CD14-positive monocyte (primary cell): Measurements from ENCODE around the gene MEP1B. TPM values are rescaled to one million over a fixed set of nuclear protein-coding genes. Genes with fewer than 3 reads are reported as not detected.

ENCODE experiments used
- DNase-seq, 3 donors: peaks; one replicate each; pipeline ENCODE4 v3.0.0-alpha.2; 2011 to 2022
- H2AFZ ChIP-seq: 2 replicates; pipeline ENCODE4 v1.6.0; 2012; ENCODE audit warnings: mild to moderate bottlenecking, low read depth, low read length, inconsistent platforms; ENCODE audit not compliant: insufficient read depth, poor library complexity, severe bottlenecking
- H3K27ac ChIP-seq, 2 donors: 1 replicate in 1 of 2; 2 replicates in 1 of 2; pipeline ENCODE4 v1.5.1; 2012 to 2013; ENCODE audit warnings: low read length in 2 of 2, control low read depth in 1 of 2, inconsistent platforms in 1 of 2, low read depth in 1 of 2, mild to moderate bottlenecking in 1 of 2
- H3K27me3 ChIP-seq, 2 donors: one replicate each; pipeline versions ENCODE4 v1.6.0 to v1.6.1; 2011 to 2013; ENCODE audit warnings: low read length in 2 of 2; ENCODE audit not compliant: control insufficient read depth in 2 of 2, insufficient read depth in 2 of 2
- H3K36me3 ChIP-seq, 2 donors: replicated peaks in 1 of 2; 1 replicate in 1 of 2; 2 replicates in 1 of 2; pipeline versions ENCODE4 v1.5.1 to v1.6.1; 2012 to 2013; ENCODE audit warnings: low read length in 2 of 2, control low read depth in 1 of 2, inconsistent platforms in 1 of 2, mild to moderate bottlenecking in 1 of 2; ENCODE audit not compliant: insufficient read depth in 2 of 2, control insufficient read depth in 1 of 2
- H3K4me1 ChIP-seq, 2 donors: 1 replicate in 1 of 2; 2 replicates in 1 of 2; pipeline versions ENCODE4 v1.5.1 to v1.6.1; 2012 to 2013; ENCODE audit warnings: low read length in 2 of 2, control low read depth in 1 of 2, inconsistent platforms in 1 of 2, mild to moderate bottlenecking in 1 of 2, moderate library complexity in 1 of 2; ENCODE audit not compliant: insufficient read depth in 2 of 2, control insufficient read depth in 1 of 2
- H3K4me2 ChIP-seq: replicated peaks from 2 replicates; pipeline ENCODE3; 2012; ENCODE audit warnings: low read length, moderate library complexity, mild to moderate bottlenecking; ENCODE audit not compliant: poor library complexity, severe bottlenecking; ENCODE audit errors: extremely low read depth
- H3K4me3 ChIP-seq, 3 experiments: fragments of 200-600 bp in 1 of 3; sonication (generic) in 1 of 3; replicated peaks in 1 of 3; 1 replicate in 2 of 3; 2 replicates in 1 of 3; pipeline ENCODE4 v1.5.1; 2011 to 2013; ENCODE audit warnings: low read length in 3 of 3, mild to moderate bottlenecking in 3 of 3, control low read depth in 2 of 3, low read depth in 2 of 3, inconsistent platforms in 1 of 3, moderate library complexity in 1 of 3
- H3K79me2 ChIP-seq: 2 replicates; pipeline ENCODE4 v1.6.0; 2012; ENCODE audit warnings: mild to moderate bottlenecking, control low read depth, inconsistent platforms, low read length, moderate library complexity; ENCODE audit not compliant: insufficient read depth
- H3K9ac ChIP-seq: 2 replicates; pipeline ENCODE4 v1.6.0; 2017; ENCODE audit warnings: low read length, mild to moderate bottlenecking; ENCODE audit not compliant: insufficient read depth, poor library complexity, severe bottlenecking
- H3K9me3 ChIP-seq, 2 donors: replicated peaks in 1 of 2; 1 replicate in 1 of 2; 2 replicates in 1 of 2; pipeline versions ENCODE4 v1.5.1 to v1.6.1; 2012 to 2013; ENCODE audit warnings: low read length in 2 of 2, control low read depth in 1 of 2; ENCODE audit not compliant: control insufficient read depth in 1 of 2, insufficient read depth in 1 of 2
- H4K20me1 ChIP-seq: 2 replicates; pipeline ENCODE4 v1.6.0; 2012; ENCODE audit warnings: mild to moderate bottlenecking, low read length, control low read depth, moderate library complexity; ENCODE audit not compliant: insufficient read depth
- H3K27ac Mint-ChIP-seq, 7 donors: one replicate each; pipeline ENCODE4 v1.8.0; 2020; ENCODE audit warnings: mild to moderate bottlenecking in 7 of 7, mixed read lengths in 7 of 7, moderate library complexity in 6 of 7, inconsistent platforms in 2 of 7
- H3K27me3 Mint-ChIP-seq, 3 donors: one replicate each; pipeline ENCODE4 v1.8.0; 2021 to 2022; ENCODE audit warnings: low read depth in 3 of 3, mild to moderate bottlenecking in 3 of 3, mixed read lengths in 3 of 3, moderate library complexity in 3 of 3, inconsistent platforms in 1 of 3
- H3K36me3 Mint-ChIP-seq, 2 donors: one replicate each; pipeline ENCODE4 v1.8.0; 2020; ENCODE audit warnings: mixed read lengths in 2 of 2, inconsistent platforms in 1 of 2, mild to moderate bottlenecking in 1 of 2
- H3K4me1 Mint-ChIP-seq: one replicate; pipeline ENCODE4 v1.8.0; 2020; ENCODE audit warnings: mild to moderate bottlenecking, mixed read lengths
- H3K4me3 Mint-ChIP-seq, 2 donors: one replicate each; pipeline ENCODE4 v1.8.0; 2020; ENCODE audit warnings: mild to moderate bottlenecking in 2 of 2, mixed read lengths in 2 of 2, moderate library complexity in 1 of 2
- H3K9me3 Mint-ChIP-seq, 7 donors: one replicate each; pipeline ENCODE4 v1.8.0; 2020 to 2022; ENCODE audit warnings: mixed read lengths in 7 of 7, mild to moderate bottlenecking in 6 of 7, moderate library complexity in 6 of 7, inconsistent platforms in 2 of 7
- WGBS: methylation state at CpG from one replicate; pipeline ENCODE4 v1.1.5; 2013; ENCODE audit warnings: missing lambda C conversion rate; ENCODE audit not compliant: insufficient coverage; 5-methylcytosine and 5-hydroxymethylcytosine counted together
- intact Hi-C, 2 donors: fragments of 100-400 bp; cut with micrococcal nuclease; formaldehyde crosslinking; loops; one replicate each; pipeline versions ENCODE4 v1.15.0 to v1.15.1; 2023
- polyA plus RNA-seq, 3 donors: library from polyadenylated mRNA; depleted of rRNA in 1 of 3; unstranded in 2 of 3; stranded (reverse) in 1 of 3; fragments of 300-500 nt in 2 of 3; fragments of >200 nt in 1 of 3; fragmentation: Illumina TruSeq in 2 of 3; gene quantifications; 1 replicate in 2 of 3; 2 replicates in 1 of 3; pipeline ENCODE4 v1.2.3, GENCODE V29; 2012 to 2021
- TF ChIP-seq, protein P1 (sequence below): fragments of 200-600 bp; IDR thresholded peaks from one replicate; pipeline ENCODE4 v1.8.0; 2022; ENCODE audit warnings: antibody characterized with exemption, mild to moderate bottlenecking

MEP1B gene
- polyA plus RNA-seq, 3 donors, result not detected

DNA sequence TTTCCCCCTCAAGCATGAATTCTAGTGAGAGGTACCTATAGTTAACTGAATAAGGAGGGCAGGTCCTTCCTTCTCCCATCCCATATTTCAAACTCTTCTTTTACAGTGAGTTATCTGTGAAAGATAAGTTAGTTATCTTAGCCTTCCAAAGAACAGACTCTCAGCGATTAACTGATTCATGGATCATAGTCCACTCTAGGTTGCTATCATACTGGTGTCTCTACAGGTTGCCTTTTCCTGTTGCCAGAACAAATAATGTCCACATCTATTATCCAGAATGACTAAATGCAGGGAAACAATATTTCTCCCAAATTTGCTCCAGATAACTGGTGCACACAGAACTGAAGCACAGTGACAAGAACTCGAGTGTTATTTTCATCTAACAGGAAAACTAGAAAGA lies 68.3 kb downstream of the MEP1B start:
- H3K9ac ChIP-seq, result no peak overlapping the region
- TF ChIP-seq, protein P1, sequence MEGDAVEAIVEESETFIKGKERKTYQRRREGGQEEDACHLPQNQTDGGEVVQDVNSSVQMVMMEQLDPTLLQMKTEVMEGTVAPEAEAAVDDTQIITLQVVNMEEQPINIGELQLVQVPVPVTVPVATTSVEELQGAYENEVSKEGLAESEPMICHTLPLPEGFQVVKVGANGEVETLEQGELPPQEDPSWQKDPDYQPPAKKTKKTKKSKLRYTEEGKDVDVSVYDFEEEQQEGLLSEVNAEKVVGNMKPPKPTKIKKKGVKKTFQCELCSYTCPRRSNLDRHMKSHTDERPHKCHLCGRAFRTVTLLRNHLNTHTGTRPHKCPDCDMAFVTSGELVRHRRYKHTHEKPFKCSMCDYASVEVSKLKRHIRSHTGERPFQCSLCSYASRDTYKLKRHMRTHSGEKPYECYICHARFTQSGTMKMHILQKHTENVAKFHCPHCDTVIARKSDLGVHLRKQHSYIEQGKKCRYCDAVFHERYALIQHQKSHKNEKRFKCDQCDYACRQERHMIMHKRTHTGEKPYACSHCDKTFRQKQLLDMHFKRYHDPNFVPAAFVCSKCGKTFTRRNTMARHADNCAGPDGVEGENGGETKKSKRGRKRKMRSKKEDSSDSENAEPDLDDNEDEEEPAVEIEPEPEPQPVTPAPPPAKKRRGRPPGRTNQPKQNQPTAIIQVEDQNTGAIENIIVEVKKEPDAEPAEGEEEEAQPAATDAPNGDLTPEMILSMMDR, result no peak
- Mint-ChIP-seq H3K4me3 (no peak overlapping the region), H3K9me3 (peaks cover 0 to 2% (median 0%) of the 10 kb centered on the region in 7 donors), H3K27me3 (peaks cover 0 to 2% (median 0%) of the 10 kb centered on the region in 3 donors), H3K36me3 (no peaks in the 10 kb centered on the region), H3K27ac (peak overlapping the region in 1 of 7 donors; percentile 8), H3K4me1 (peaks cover 29% of the 10 kb centered on the region)
- intact Hi-C loops, result no loop called here
- 100% methylated on average over 1 of the region's 2 CpGs for WGBS
- no peak overlapping the region for H2AFZ ChIP-seq
- no peak overlapping the region for H3K27ac ChIP-seq
- no peaks in the 10 kb centered on the region for H3K36me3 ChIP-seq
- H3K4me1 ChIP-seq, result peaks cover 28% of the 10 kb centered on the region in 2 donors
- H4K20me1 ChIP-seq, result no peaks in the 10 kb centered on the region
- H3K4me2 ChIP-seq, result no peak overlapping the region
- DNase-seq, result no peak
- H3K27me3 ChIP-seq, result no peaks in the 10 kb centered on the region
- no peaks in the 10 kb centered on the region for H3K79me2 ChIP-seq
- H3K4me3 ChIP-seq, result no peak overlapping the region
- no peaks in the 10 kb centered on the region for H3K9me3 ChIP-seq

DNA sequence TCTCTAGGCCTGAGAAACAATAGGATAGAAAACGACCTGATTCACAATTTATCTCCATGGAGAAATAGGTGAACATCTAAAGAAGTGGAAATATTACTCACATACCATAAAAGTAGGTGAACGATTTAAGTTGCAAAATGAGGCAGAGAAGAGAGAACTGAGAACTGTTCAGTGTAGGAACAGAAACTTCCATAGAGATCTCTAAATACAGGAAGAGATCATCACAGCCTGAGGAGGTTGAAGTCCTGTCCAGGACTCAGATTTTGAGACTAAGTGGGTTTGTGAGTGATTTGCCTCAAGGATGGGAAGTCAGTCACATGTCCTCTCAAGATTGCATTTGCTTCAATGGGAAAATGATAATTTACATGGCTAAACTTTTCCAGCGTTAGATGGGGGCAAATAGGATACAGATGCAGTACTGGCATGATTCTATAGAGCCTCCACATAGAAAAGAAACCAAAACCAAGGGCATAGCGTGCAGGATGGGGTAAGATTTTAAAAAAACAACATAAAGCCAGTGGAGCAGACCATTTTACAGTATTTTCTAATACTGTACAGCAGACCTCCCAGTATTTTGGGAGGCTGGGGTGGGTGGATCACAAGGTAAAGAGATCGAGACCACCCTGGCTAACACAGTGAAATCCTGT lies 68.8 kb downstream of the MEP1B start:
- Histone ChIP-seq H3K4me1 (peaks cover 28% of the 10 kb centered on the region in 2 donors), H3K9ac (no peak overlapping the region), H3K4me2 (peak overlapping the region; percentile 35), H2AFZ (peak overlapping the region; percentile 26), H3K9me3 (no peaks in the 10 kb centered on the region), H3K79me2 (no peaks in the 10 kb centered on the region), H3K27me3 (no peaks in the 10 kb centered on the region), H4K20me1 (no peaks in the 10 kb centered on the region), H3K27ac (peak overlapping the region in 1 of 2 donors; percentile 21), H3K36me3 (no peaks in the 10 kb centered on the region), H3K4me3 (peak overlapping the region in 2 of 3 experiments; percentile 9 to 26)
- Mint-ChIP-seq H3K27ac (peak overlapping the region in 2 of 7 donors; percentile 8 to 58), H3K4me3 (peak overlapping the region; percentile 48 to 87), H3K9me3 (peaks cover 0 to 2% (median 0%) of the 10 kb centered on the region in 7 donors), H3K27me3 (peaks cover 0 to 2% (median 0%) of the 10 kb centered on the region in 3 donors), H3K4me1 (peaks cover 29% of the 10 kb centered on the region), H3K36me3 (no peaks in the 10 kb centered on the region)
- WGBS, result no CpG with 5 or more reads among the region's 5 CpGs
- TF ChIP-seq, protein P1, result no peak
- intact Hi-C loops, result no loop called here
- peak in 1 of 3 donors; percentile 6 for DNase-seq
